Stomach (tissue), 4 donors: ENCODE data around the gene MALT1.

ENCODE experiments used
- CTCF ChIP-seq, 7 experiments: fragments of 450-650 bp in 4 of 7; fragments of 200-600 bp in 3 of 7; sonication (generic) in 3 of 7; IDR thresholded peaks; one replicate each; pipeline ENCODE4 v1.5.1; 2016 to 2019; ENCODE audit warnings: antibody characterized with exemption in 7 of 7, control low read depth in 2 of 7, mild to moderate bottlenecking in 1 of 7
- POLR2A ChIP-seq, 4 donors: fragments of 450-650 bp; IDR thresholded peaks; one replicate each; pipeline ENCODE4 v1.6.1; 2016; ENCODE audit warnings: antibody characterized with exemption in 4 of 4, control low read depth in 2 of 4, mild to moderate bottlenecking in 1 of 4, moderate library complexity in 1 of 4

GRCh38 chr18:58776084-58776483 lies 104.8 kb downstream of the MALT1 start:
- TF ChIP-seq POLR2A (IDR thresholded peaks at IDR 0.05) (no peak), CTCF (IDR thresholded peaks at IDR 0.05) (no peak)
